ENCODE results near the gene UQCRHL.

- no peak for TF ChIP-seq REST (IDR thresholded peaks at IDR 0.05; ENCODE audit: insufficient read depth in 1 of 2, low read depth in 2 of 2, low read length in 2 of 2)
- TF ChIP-seq POLR2AphosphoS5 (IDR thresholded peaks at IDR 0.05; ENCODE audit: low read depth, low read length), result no peak
- TF ChIP-seq SIN3A (IDR thresholded peaks at IDR 0.05; ENCODE audit: borderline replicate concordance, insufficient read depth, low read length), result no peak
Measured at GRCh38 chr1:15830258-15830657, 22.8 kb upstream of the UQCRHL start.

Measured in PFSK-1 (cell line).